HG03558 (cell line): ENCODE data around the gene RFX3.
A peak's percentile ranks its signal among the peaks of the same experiment; 100 is the strongest.

ENCODE experiments used
- ATAC-seq: cut with Tn5 transposase; IDR thresholded peaks from one replicate; pipeline ENCODE4 v1.9.1; 2021; ENCODE audit warnings: moderate number of reproducible peaks; ENCODE audit not compliant: unreplicated experiment; ENCODE audit errors: extremely low read depth

Gene RFX3

DNA sequence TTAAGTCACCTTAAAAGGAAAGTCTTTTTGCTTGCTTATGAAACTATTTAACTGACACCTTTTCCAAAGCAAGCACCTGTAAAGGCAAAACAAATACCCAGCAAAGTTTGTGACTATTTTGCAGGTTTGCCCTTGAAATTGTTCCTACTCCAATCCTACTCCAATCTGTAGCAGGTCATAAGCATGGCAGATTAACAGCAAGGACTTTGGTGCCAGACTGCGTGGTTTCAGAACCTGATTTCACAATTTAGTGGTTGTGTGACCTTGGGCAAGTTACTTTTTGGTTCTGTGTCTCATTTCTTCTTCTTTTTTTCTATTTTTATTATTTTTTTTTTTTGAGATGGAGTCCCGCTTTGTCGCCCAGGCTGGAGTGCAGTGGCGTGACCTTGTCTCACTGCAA, 282.1 kb downstream of the RFX3 start:
- ATAC-seq: no peak

DNA sequence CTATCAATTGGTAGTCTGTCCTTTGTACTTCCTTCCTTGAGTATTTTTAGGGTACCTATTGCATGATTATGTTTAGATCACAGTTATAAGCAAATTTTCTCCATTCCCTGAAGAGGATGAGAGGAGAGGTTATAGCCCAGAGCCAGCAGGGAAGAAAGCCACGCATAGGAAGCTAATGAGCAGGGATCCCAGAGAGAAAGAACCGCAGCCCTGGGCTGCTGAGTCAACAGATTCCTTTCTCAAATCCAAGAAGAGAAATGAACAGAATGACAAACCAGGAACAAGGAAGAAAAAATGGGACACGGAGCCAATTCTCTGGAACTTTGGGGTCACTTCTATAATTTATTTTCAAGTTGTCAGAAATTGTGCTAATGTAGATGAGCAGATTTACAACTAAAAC, 284.5 kb downstream of the RFX3 start:
- no peak for ATAC-seq

DNA sequence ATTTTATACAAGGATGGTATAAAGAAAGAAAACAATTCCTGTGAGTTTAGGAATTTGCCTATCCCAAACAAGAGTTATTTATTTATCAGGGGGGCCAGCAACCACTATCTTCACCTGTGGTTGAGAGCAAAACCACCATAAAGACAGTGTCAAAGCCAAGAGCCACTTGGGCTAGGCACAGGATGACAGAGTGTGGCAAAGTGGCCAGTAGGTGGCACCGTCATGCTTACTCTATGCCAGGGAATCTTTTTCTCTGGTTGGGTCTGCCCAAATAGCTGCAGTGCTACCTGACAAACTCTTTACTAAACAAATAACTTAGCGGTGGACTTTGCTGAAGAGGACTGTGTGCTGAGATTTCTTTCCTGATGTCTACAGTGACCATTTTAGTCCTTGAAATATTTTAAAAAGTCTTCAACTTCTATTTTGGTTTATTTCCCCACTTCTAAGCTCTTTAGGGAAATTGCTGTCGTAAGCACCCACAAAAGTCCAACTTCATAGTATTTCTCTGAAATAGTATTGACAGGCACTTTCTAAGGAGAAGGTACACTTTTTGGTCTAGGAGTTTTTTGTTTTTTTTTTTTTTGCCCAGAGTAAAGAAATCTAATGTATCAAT, 285.0 kb downstream of the RFX3 start:
- peak; percentile 83 for ATAC-seq

DNA sequence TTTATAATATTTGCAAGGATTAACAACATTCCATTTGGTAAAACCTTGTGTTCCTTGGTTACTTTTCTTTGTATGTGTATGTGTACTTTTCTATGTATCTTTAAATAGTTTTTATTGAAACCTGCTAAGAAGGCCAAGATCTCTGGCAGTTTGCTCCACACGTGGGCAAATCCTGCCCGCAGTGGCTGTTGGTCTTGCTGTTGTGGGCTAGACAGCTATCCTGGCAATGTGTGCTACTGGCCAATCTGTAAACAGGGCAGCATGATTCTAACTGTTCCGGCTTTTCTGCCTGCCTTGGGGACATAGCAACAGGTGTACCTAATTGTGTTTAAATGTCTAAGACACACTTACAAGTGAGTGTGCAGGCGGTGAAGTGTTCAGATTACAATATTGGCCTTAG, 286.6 kb downstream of the RFX3 start:
- no peak for ATAC-seq

DNA sequence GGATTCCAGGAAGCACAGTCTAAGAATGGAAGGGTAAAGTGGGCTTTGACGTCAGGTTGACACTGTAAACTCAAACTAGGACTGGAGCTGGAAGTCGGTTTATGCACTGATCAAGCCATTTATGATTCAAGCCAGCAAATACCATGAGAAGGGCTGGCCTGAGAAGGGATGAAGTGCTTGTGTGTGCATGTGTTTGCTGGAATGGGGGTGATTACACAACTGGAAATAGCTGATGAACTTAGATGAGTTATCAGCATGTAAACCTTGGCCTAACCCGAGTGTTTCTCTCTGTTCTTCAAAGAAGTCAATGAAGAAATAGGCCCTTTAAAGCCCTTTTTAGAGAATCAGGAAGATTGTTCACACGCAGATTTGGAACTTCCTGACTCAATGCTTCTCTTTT, 287.6 kb downstream of the RFX3 start:
- ATAC-seq: no peak

DNA sequence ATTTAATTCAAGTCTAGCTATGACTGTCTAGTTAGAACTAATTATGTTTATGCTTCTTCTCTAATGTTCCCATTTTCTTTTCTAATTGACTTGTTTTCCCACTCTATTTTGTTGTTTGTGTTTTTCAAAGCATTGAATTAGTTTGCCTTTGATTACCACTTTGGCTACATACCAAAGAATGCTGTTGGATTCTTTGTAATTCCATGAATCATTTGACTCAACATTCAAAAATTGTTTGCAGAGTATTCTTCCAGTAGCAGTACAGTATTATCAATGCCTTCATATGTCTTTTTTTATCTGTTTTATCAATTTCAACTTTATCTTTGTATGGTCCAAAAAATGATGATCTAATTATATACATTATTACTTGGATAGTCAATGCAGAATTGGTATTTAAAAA, 288.7 kb downstream of the RFX3 start:
- no peak for ATAC-seq

DNA sequence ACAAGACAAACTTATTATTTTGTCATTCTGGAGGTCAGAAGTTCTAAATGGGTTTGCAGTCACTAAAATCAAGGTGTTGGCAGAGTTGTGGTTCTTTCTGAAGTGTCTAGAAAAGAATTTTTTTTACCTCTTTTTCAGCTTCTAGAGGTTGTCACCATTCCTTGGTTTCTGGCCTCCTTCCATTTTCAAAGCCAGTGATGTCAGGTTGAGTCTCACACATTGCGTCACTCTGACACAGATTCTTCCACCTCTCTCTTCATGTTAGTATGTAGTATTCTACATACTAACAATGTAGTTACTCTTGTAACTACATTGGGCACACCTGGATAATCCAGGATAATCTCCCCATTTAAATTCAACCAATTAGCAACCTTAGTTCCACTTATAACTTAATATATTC, 290.3 kb downstream of the RFX3 start:
- ATAC-seq: no peak

DNA sequence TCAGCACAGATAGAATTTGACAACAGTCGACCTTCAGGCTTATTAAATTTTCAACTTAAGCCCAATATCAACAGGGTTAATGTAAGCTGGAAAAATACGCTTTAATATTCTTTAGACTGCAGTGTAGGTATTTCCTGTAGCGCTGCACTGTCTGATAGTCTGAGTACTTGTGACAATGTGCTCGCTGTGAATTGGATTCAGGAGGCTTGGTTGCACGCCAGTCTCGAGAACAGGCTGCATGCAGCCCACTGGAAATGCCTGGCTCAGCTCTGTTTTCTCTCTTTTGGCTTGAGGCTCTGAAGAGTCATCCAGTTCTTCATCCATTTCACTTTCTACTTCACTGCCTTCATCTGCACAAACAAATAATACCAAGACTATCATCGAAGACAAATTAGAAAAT, 300.9 kb downstream of the RFX3 start:
- ATAC-seq: no peak

DNA sequence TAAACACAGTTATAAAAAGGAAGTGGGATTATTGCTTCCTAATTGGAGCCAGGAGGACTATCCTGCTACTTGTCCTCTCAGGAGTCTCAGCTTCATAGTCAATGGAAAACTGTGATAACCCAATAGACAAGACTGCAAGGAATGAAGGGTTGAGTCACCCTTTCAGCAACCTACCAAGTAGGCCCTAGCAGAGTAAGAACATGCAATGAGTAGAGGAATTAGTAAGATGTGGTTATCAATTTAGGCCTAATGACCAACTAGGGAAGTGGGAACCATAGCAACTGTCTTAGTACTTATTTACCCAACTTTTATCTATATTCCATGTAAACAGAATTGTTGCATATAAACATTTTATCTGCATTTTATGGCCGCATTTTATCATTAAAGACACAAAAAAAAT, 310.1 kb downstream of the RFX3 start:
- ATAC-seq: no peak

DNA sequence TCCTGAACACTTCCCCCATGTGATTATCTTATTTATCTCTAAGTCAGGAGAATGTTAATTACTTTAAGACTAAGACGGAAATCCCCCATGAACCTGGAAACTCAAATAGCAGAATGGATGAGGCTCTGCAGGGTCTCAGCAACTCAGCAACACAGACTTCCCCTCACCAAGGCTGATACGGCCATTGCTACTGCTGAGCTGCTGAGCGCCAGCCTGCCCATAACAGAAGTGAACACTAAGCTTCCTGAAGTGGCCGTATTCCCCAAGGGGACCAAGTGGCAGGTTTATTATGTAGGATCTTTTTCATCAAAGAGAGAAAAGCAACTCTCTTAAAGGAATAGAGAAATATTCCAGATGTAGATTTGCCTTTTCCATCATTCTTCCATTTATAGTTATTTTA, 311.1 kb downstream of the RFX3 start:
- ATAC-seq: no peak

DNA sequence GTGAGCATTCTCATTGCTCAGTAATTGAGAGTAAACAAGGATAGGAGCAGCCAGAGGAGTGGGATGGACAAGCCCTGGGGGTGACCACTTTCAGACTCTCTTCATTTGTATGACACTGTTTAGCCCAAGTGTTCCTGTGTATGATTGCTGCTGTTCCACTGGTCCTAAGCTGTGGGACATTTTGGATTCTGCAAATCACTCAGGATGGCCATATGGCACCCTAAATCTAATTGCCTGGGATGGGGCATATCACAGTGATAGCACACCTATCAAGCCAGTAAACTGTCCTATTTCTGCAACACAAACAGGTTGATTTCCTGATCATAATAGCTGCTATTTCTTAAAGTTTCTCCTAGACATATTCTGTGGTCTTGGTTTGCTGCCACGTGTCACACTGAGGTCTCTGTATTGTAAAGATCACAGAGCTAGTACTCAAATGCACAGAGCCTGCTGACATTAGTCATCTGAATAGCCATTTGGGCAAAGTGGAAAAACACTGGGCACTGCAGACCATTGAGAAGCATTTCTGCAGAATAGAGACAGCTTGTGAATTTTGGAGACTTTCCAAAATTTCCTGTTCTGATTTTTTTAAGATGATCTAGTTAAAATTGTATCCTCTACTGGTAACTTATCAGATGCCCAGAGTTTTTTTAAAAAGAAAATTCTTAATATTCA, 320.2 kb downstream of the RFX3 start:
- ATAC-seq: no peak

DNA sequence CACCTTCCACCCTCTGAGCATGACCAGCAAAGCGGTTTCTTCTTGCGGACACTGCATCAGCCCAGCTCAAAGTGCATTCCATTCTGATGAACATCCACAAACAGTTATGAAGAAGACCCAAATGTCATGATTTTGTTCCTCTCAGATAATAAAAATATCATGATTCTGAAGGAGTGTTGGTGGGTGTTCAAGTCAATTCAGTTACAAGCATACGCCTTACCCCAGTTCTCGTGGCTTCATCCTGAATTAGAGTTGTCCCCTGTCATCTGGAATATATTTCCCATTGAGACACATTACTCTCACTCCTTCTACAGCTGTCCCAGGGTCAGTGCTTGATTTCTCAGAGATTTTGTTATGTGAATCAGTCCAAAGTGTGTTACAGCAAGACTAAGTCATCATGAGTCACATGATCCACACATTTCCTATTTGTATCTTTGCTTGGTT, 325.4 kb downstream of the RFX3 start:
- no peak for ATAC-seq

DNA sequence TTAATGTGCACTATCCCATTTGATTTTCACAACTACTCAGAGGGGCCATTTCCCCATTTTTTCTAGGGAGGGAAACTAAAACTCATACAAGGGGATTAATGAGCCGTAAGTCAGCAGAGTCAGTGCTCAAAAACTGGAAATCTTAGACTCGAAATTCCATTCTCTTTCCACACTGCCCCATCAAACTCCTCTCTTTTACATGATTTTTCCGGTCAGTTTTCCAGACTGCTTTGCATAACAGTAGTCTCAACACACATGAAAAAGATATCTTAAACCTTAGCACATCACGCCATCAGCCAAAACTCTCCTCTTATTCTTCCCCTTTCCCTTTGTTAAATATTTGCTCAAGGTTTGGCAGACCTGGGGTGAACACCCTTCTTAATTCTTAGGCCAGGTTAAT, 332.0 kb downstream of the RFX3 start:
- ATAC-seq: no peak

DNA sequence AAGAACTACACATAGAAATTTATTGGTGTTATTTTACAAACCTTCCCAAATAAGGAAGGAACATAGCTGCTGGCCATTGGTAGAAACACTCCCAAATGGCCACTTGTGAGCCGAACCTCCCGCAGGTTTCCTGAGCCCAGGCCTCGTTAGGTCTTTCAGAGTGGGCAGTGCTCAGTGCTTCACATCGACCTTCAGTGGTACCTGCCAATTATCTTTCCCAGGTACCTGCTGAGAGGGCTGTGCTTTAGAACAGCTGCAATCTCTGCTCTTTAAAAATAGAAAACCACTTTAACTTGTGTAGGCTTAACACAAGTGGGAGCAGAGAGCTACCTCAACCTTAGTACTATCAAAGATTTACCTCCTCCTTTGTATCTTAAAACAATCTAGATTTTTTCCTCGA, 334.1 kb downstream of the RFX3 start:
- no peak for ATAC-seq

DNA sequence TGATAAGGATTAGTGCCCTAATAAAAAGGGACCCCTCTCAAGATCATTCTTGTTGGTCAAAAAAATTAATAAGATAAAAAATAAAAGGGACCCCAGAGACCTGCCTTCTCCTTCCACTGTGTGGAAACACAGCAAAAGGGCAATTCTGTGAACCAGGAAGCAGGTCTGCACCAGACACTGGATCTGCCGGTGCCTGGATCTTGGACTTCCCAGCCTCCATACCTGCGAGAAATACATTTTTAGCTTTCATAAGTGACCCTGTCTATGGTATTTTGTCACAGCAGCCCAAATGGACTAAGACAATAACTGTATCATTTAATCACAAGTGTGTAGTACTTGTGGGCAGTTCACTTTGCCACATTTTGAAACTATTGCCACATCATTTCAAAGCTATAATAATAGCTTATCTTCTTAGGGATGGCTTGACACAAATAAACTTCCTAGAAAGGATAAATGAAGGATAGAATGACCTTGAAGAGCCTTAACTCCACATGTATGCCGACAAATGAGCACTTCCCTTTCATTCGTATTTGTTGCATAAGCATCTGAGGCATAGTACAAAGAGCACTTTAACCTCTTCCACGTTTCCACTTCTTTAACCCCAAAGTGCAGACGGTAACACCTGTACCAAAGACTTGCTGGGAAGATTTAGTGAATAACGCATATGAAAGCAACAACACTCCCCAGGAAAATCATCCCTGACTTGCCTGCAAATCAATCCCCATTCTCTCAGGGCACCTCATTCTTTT, 336.5 kb downstream of the RFX3 start:
- ATAC-seq: no peak

DNA sequence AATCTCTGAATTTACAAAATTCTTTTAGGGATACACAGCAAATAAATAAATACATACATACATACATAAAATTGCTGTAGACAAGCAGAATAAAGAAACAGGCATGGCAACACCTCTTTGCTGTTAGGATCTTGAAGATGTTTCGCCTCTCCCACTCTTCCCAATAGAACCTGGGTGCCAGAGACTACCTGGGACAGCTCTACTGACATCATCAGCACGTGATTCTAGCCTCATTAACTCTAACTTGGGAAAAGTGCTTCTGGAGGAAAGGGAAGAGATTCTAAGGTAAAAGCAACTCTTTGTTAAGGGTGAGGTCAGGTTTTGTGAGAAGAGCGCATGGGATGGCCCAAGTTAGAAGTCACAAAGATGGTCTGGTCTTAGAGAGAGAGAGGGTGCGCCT, 339.1 kb downstream of the RFX3 start:
- no peak for ATAC-seq

DNA sequence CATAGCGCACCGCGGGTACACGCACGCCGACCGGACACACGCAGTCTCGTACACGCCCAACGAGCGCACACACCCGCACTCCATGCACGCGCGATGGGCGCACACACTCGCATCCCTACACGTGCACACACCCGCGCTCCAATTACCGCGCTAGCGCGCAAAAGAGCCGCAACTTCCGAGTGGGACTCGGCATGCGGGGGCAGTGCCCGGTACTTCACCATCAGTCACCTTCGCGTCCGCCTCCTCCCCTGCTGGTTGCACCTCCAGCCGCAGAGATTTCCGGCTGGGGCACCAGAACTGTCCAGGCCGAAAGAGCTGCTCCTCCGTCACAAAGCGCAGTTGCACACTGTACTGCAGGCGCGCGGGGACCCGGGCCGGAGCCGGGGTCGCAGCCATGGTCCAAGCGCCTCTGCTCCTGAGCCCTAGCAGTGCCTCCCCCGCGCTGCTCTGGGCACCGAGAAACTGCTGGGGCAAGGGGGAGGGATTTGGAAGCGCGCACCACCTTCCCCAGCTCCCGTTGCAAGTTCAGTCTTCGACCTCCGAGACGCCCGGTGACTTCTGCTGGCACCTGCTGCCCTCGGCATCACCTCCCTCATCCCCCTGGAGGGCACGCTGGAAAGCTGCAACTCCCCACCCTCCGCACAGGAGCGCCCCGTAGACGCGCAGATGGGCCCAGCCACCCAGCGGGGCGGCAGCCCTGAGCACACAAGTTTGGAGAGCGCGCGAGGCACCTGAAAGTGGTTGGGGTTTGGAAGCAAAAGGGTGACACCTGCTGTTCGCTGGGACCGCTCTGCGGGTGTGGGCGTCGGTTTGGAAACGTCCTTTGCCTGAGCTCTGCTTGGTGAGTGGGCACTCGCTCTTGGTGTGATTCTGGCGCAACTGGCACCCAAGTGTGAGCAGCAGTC, 344.5 kb downstream of the RFX3 start:
- no peak for ATAC-seq

DNA sequence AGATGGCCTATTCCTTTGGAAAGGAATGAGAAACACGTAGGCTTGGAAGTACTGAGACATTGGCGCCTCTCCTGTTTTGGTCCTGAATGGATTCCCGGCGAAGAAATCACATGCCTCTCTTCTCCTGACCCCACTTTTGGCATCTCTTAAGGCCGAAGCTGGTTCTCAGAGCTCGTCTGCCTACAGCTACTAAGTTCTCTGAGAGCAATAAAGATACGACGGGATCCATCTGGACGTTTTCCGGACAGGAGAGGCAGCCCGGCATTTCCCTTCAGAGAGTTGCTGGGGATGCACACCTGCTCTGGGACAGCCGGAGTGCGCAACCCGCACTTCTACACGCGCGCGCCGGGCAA, 345.1 kb downstream of the RFX3 start:
- no peak for ATAC-seq

DNA sequence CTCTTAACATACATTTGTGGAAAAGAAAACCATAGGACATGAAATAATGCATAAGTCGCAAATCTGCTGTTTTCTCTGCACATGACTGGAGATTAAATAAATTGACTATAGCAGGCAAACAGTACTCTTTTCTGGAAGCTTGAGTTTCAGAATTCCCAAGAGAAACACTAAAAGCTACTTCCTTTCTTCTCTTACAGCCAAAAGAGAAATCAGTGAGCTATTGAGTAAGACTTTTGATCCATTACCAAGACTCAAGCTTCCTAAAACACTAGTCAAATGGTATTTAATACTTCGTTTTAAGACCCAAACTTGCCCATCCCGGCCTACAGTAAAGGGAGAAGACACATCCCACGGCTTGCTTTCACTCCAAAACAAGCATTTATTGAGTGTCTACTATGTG, 346.1 kb downstream of the RFX3 start:
- no peak for ATAC-seq

DNA sequence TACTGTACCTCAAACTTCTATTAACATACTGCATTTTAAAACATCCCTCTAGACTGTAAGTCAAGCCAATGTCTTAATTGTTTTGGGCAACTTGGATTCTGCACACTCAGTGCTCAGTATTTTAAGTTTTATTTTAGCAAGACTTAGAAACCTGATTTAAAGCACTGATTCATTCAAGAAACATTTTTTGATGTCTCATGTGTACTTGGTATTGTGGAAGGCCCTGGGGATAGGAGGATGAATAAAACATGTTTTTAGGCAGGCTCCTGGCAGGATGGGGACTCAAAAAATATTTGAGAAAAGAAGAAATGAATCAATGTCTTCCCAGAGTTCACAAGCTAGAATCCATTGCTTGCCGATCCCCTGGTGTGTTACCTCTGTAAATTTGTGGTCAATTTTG, 347.9 kb downstream of the RFX3 start:
- ATAC-seq: no peak
